OCI-LY7 (cell line): Measurements from ENCODE around the gene GRIA4. TPM values are rescaled to one million over a fixed set of nuclear protein-coding genes. Genes with fewer than 3 reads are reported as not detected.

Source experiments
- Bru-seq: library from RNA; stranded (reverse); fragments of 400-500 nt; gene quantifications from one replicate; lab custom pipeline; 2021; lab: Mats Ljungman, UMichigan
- BruChase-seq, 2 experiments: library from RNA; stranded (reverse); fragments of 400-500 nt; gene quantifications; one replicate each; lab custom pipeline; 2021; lab: Mats Ljungman, UMichigan
- BruUV-seq: library from RNA; stranded (reverse); fragments of 400-500 nt; replicated peaks from 2 replicates; lab custom pipeline; 2021; lab: Mats Ljungman, UMichigan
- CTCF ChIA-PET: fragments of 300-600 bp; sonication (Branson Sonifier 250); formaldehyde crosslinking; loops from one replicate; lab custom pipeline; 2022; ENCODE audit warnings: antibody characterized with exemption; ENCODE audit not compliant: unreplicated experiment; lab: Charles Lee
- POLR2A ChIA-PET: fragments of 300-600 bp; sonication (Branson Sonifier 250); formaldehyde crosslinking; loops from one replicate; lab custom pipeline; 2022; ENCODE audit warnings: antibody characterized with exemption; lab: Charles Lee
- DNase-seq: peaks from one replicate; pipeline ENCODE4 v3.0.0-alpha.2; 2015; ENCODE audit warnings: low spot score
- H2AFZ ChIP-seq: fragments of 200-600 bp; sonication (generic), shearing (Covaris generic); 2 replicates; pipeline ENCODE4 v1.6.1; 2014; ENCODE audit warnings: mild to moderate bottlenecking, antibody characterized with exemption, low read length, moderate library complexity
- H3K27ac ChIP-seq: fragments of 200-600 bp; sonication (generic); 2 replicates; pipeline ENCODE4 v1.5.1; 2014; ENCODE audit warnings: mixed run types, low read depth, mild to moderate bottlenecking, moderate library complexity, low read length, inconsistent platforms; ENCODE audit not compliant: poor library complexity, severe bottlenecking
- H3K36me3 ChIP-seq: fragments of 200-600 bp; sonication (generic); 2 replicates; pipeline ENCODE4 v1.6.1; 2014; ENCODE audit warnings: mild to moderate bottlenecking, antibody characterized with exemption, low read length, moderate library complexity, mixed read lengths; ENCODE audit not compliant: insufficient read depth
- H3K4me1 ChIP-seq: fragments of 200-600 bp; sonication (generic); 2 replicates; pipeline ENCODE4 v1.5.1; 2014; ENCODE audit warnings: mild to moderate bottlenecking, low read length; ENCODE audit not compliant: insufficient read depth, poor library complexity, severe bottlenecking
- H3K4me2 ChIP-seq: fragments of 200-600 bp; sonication (generic); 2 replicates; pipeline ENCODE4 v1.6.1; 2014; ENCODE audit warnings: mild to moderate bottlenecking, low read length
- H3K4me3 ChIP-seq: fragments of 200-600 bp; sonication (generic); 2 replicates; pipeline ENCODE4 v1.5.1; 2014; ENCODE audit warnings: mild to moderate bottlenecking, low read depth, low read length; ENCODE audit not compliant: poor library complexity, severe bottlenecking
- H3K79me2 ChIP-seq: fragments of 200-600 bp; sonication (generic); 2 replicates; pipeline ENCODE4 v1.6.1; 2016; ENCODE audit warnings: low read depth, mild to moderate bottlenecking, low read length, moderate library complexity, mixed read lengths; ENCODE audit not compliant: insufficient read depth
- H3K9me2 ChIP-seq: fragments of 200-600 bp; sonication (generic); 2 replicates; pipeline ENCODE4 v1.6.1; 2016; ENCODE audit warnings: mild to moderate bottlenecking, low read length, mixed read lengths; ENCODE audit not compliant: insufficient read depth
- H3K9me3 ChIP-seq: fragments of 200-600 bp; sonication (generic); 2 replicates; pipeline ENCODE4 v1.6.1; 2014; ENCODE audit warnings: mild to moderate bottlenecking, mixed run types, low read length, mixed read lengths
- H4K20me1 ChIP-seq: fragments of 200-600 bp; sonication (generic); 2 replicates; pipeline ENCODE4 v1.6.1; 2014; ENCODE audit warnings: mild to moderate bottlenecking, antibody characterized with exemption, low read length, moderate library complexity, mixed read lengths; ENCODE audit not compliant: insufficient read depth
- CTCF ChIP-seq: fragments of 200-600 bp; sonication (generic); conservative IDR thresholded peaks from 2 replicates; pipeline ENCODE4 v1.5.1; 2014; ENCODE audit warnings: mild to moderate bottlenecking, antibody characterized with exemption, low read length, moderate library complexity, mixed read lengths
- EZH2phosphoT487 ChIP-seq: fragments of 200-600 bp; sonication (generic); IDR thresholded peaks from 2 replicates; pipeline ENCODE4 v1.6.1; 2018; ENCODE audit warnings: low read depth, borderline replicate concordance, mild to moderate bottlenecking, mixed run types, antibody characterized with exemption, low read length, moderate library complexity, mixed read lengths
- intact Hi-C: fragments of 100-400 bp; cut with micrococcal nuclease; formaldehyde crosslinking; loops from one replicate; pipeline ENCODE4 v1.10.0; 2022; ENCODE audit not compliant: unreplicated experiment
- long read RNA-seq: library from polyadenylated mRNA; stranded (forward); transcript quantifications from one replicate; pipeline ENCODE4 v2.0.0, GENCODE V29; 2022
- total RNA-seq, 2 experiments: library from RNA; depleted of rRNA in 1 of 2; stranded (reverse); fragments of >200 nt in 1 of 2; shearing (Covaris generic) in 1 of 2; gene quantifications; 2 replicates each; pipeline ENCODE4 v1.2.3, GENCODE V29; 2014 to 2022

GRIA4 gene
- total RNA-seq (2014; rRNA removed; shearing (Covaris generic)), result not detected in 2 replicates
- not detected in 2 replicates for total RNA-seq (2022)
- not detected for Bru-seq, nascent RNA
- BruChase-seq, experiment 1, labeled RNA remaining after a 6-hour chase, result not detected
- not detected for BruChase-seq, experiment 2, labeled RNA remaining after a 2-hour chase
- long read RNA-seq, result 0 reads

DNA sequence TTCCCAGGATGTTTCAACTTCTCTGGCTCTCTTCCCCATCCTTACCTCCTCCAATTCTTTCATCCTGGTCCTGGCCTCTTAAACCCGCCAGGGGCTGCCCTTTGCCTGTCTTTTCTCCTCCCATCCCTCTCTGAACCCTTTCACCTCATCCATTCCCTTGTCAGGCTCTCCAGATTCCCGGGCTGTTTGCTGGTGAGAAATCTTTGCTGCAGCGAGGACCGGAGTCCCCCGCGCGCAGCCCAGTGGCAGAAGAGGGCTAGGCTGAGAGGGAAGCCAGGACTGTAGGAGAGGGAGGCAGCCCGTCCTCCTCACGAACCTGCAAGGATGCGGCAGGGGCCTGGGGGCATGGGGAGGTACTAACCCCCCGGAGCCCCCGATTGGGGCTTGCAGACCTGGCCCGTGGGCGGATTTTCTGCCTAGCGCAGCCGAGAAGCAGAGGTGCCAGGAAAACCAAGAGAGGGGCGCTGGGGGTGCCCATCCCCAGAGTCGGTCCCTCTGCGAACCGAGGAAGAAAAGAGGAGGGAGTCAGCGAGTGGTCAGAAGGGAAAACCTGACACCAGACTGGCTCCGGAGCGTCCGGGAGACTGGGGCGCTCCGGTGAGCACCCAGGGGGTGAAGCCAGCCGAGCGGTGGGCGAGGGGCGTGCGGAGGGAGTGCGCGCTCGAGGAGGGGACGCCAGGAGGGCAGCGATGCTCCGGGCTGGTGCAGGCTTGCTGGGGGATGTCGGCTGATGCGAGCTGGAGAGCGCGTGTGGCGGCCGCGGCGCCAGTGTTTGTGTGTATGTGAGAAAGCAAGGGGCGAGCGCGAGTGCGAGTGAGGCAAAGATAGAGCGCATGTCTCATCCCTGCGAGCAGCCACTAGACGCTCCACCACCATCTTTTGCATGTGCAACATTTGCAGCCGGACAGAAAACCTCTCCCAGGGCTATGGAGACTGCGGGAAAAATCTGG is at the start of gene GRIA4:
GRIA4 (plus strand) TSS at position 242 of the 950 bp plus-strand sequence. CDS start 925 bp downstream, outside the sequence.
- Histone ChIP-seq H3K27ac (no peak within 1 kb of the TSS), H3K9me2 (no peaks in the 10 kb centered on the region), H4K20me1 (no peaks in the 10 kb centered on the region), H3K4me3 (no peak within 1 kb of the TSS), H3K4me2 (no peak within 1 kb of the TSS), H3K9me3 (no peaks in the 10 kb centered on the region), H2AFZ (no peak within 1 kb of the TSS), H3K4me1 (no peaks in the 10 kb centered on the region), H3K79me2 (no peaks in the 10 kb centered on the region), H3K36me3 (no peaks in the 10 kb centered on the region)
- BruUV-seq, result no TSS peak
- intact Hi-C loops, result no loop called here
- TF ChIP-seq CTCF (no peak), EZH2phosphoT487 (no peak)
- DNase-seq, result no peak
- ChIA-PET CTCF (no interaction called here), POLR2A (no interaction called here)

DNA sequence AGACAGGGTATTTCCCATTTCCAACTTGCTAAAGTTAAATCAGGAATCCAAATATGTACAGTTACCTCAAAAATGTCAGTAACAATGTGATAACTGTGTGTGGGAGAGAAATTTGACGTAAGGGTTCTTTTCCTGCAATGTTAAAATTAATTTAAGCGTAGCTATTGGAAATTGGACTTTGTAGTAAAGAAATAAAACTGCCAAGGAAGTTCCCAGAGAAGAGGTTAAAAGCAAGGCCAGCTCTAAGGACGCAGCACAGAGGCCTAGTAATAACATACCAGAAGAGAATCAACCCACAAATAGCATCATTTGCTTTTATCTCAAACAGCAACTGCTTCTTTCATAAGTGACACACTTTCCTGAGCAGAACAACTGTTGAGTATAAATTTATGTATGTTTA is 36.8 kb upstream of the GRIA4 start:
- TF ChIP-seq CTCF (no peak), EZH2phosphoT487 (no peak)
- Histone ChIP-seq H3K79me2 (no peaks in the 10 kb centered on the region), H3K4me2 (no peak overlapping the region), H3K36me3 (no peaks in the 10 kb centered on the region), H3K9me3 (no peaks in the 10 kb centered on the region), H3K4me3 (no peak overlapping the region), H3K9me2 (no peaks in the 10 kb centered on the region), H2AFZ (no peak overlapping the region), H3K4me1 (no peaks in the 10 kb centered on the region), H3K27ac (no peak overlapping the region), H4K20me1 (no peaks in the 10 kb centered on the region)
- CTCF ChIA-PET, result no interaction called here
- DNase-seq, result no peak
- no TSS peak for BruUV-seq
- intact Hi-C loops, result no loop called here
- POLR2A ChIA-PET, result no interaction called here
